ENCODE measurements around the gene BASP1.

DNA sequence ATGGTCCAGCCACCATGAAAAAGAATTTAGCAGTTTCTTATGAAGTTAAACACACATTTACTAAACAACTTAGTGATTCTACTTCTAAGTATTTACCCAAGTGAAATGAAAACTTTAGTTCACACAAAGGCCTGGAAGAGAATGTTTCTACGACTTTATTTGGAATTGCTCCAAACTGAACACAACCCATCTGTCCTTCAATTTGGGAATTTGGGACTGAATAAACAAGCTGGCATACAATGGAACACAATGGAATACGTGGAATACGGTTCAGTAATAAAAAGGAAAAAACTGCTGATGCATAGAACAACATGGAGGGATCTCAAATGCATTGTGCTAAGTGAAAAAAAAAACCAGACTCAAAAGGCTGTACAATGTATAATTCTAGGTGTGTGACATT lies 44.6 kb upstream of the BASP1 start:
- TF ChIP-seq YY1 (IDR thresholded peaks at IDR 0.05; ENCODE audit: insufficient read depth, insufficient read length): no peak
- no peak for TF ChIP-seq SUZ12 (IDR thresholded peaks at IDR 0.05; ENCODE audit: extremely low read depth, insufficient read depth, insufficient read length)
- TF ChIP-seq ZNF274 (IDR thresholded peaks at IDR 0.05; ENCODE audit: low read depth, low read length): no peak
